H9 (cell line): ENCODE results near the gene TBC1D24. TPM values are rescaled to one million over a fixed set of nuclear protein-coding genes. Genes with fewer than 3 reads are reported as not detected.

Source experiments
- DNase-seq: peaks from one replicate; pipeline ENCODE4 v3.0.0-alpha.2; 2017
- H2AFZ ChIP-seq: one replicate; pipeline ENCODE4 v1.6.1; 2013; ENCODE audit warnings: mild to moderate bottlenecking, low read length, control low read depth, moderate library complexity
- H2AK5ac ChIP-seq: 2 replicates; pipeline ENCODE4 v1.6.1; 2013; ENCODE audit warnings: low read length, control low read depth, mixed read lengths; ENCODE audit not compliant: insufficient read length
- H2BK120ac ChIP-seq: one replicate; pipeline ENCODE4 v1.6.1; 2013; ENCODE audit warnings: low read depth, mild to moderate bottlenecking, low read length, control low read depth, inconsistent platforms; ENCODE audit not compliant: poor library complexity, severe bottlenecking
- H2BK12ac ChIP-seq: 2 replicates; pipeline ENCODE4 v1.6.1; 2013; ENCODE audit warnings: low read length, control low read depth, mixed read lengths, low read depth; ENCODE audit not compliant: insufficient read length
- H2BK15ac ChIP-seq: 2 replicates; pipeline ENCODE4 v1.6.1; 2013; ENCODE audit warnings: low read depth, low read length, control low read depth
- H2BK20ac ChIP-seq: one replicate; pipeline ENCODE4 v1.6.1; 2013; ENCODE audit warnings: low read depth, mild to moderate bottlenecking, low read length, control low read depth, inconsistent platforms; ENCODE audit not compliant: poor library complexity, severe bottlenecking
- H2BK5ac ChIP-seq: 2 replicates; pipeline ENCODE4 v1.6.1; 2013; ENCODE audit warnings: low read length, control low read depth, mixed read lengths; ENCODE audit not compliant: insufficient read length
- H3K14ac ChIP-seq: 2 replicates; pipeline ENCODE4 v1.6.1; 2013; ENCODE audit warnings: low read length, control low read depth; ENCODE audit not compliant: insufficient read depth
- H3K18ac ChIP-seq: 2 replicates; pipeline ENCODE4 v1.6.1; 2013; ENCODE audit warnings: low read depth, mild to moderate bottlenecking, mixed read lengths, low read length, control low read depth; ENCODE audit not compliant: insufficient read length
- H3K23ac ChIP-seq: 2 replicates; pipeline ENCODE4 v1.6.1; 2013; ENCODE audit warnings: low read length, control low read depth, mixed read lengths, low read depth; ENCODE audit not compliant: insufficient read length
- H3K23me2 ChIP-seq: 2 replicates; pipeline ENCODE4 v1.6.1; 2013; ENCODE audit warnings: low read depth, mild to moderate bottlenecking, mixed read lengths, low read length, control low read depth; ENCODE audit not compliant: insufficient read length, poor library complexity, severe bottlenecking
- H3K27ac ChIP-seq: 2 replicates; pipeline ENCODE4 v1.5.1; 2013; ENCODE audit warnings: low read length, control low read depth, mixed read lengths, low read depth; ENCODE audit not compliant: insufficient read length
- H3K27me3 ChIP-seq: 2 replicates; pipeline ENCODE4 v1.6.1; 2013; ENCODE audit warnings: low read length, control low read depth, inconsistent platforms; ENCODE audit not compliant: insufficient read depth
- H3K4ac ChIP-seq: 2 replicates; pipeline ENCODE4 v1.6.1; 2013; ENCODE audit warnings: low read depth, mild to moderate bottlenecking, control low read depth, inconsistent platforms, low read length, moderate library complexity
- H3K4me1 ChIP-seq: 2 replicates; pipeline ENCODE4 v1.6.1; 2013; ENCODE audit warnings: low read length, control low read depth, inconsistent platforms; ENCODE audit not compliant: insufficient read depth
- H3K4me2 ChIP-seq: 2 replicates; pipeline ENCODE4 v1.6.1; 2013; ENCODE audit warnings: low read length, control low read depth, mixed read lengths; ENCODE audit not compliant: insufficient read length, insufficient read depth
- H3K56ac ChIP-seq: 2 replicates; pipeline ENCODE4 v1.6.1; 2013; ENCODE audit warnings: low read depth, mild to moderate bottlenecking, mixed read lengths, low read length, control low read depth; ENCODE audit not compliant: insufficient read length
- H3K79me1 ChIP-seq: 2 replicates; pipeline ENCODE4 v1.6.1; 2013; ENCODE audit warnings: low read depth, mild to moderate bottlenecking, moderate library complexity, low read length, control low read depth, inconsistent platforms; ENCODE audit not compliant: insufficient read depth, poor library complexity, severe bottlenecking
- H3K79me2 ChIP-seq: 2 replicates; pipeline ENCODE4 v1.6.1; 2013; ENCODE audit warnings: low read length, control low read depth, inconsistent platforms; ENCODE audit not compliant: insufficient read depth
- H3K9ac ChIP-seq: 2 replicates; pipeline ENCODE4 v1.6.1; 2013; ENCODE audit warnings: low read length, control low read depth, mixed read lengths; ENCODE audit not compliant: insufficient read length; ENCODE audit errors: extremely low read depth
- H3K9me3 ChIP-seq: one replicate; pipeline ENCODE4 v1.6.1; 2013; ENCODE audit warnings: low read depth, low read length, inconsistent platforms; ENCODE audit not compliant: control insufficient read depth
- H3T11ph ChIP-seq: one replicate; pipeline ENCODE4 v1.6.1; 2013; ENCODE audit warnings: mild to moderate bottlenecking, low read length, control low read depth, inconsistent platforms
- H4K20me1 ChIP-seq: one replicate; pipeline ENCODE4 v1.6.1; 2013; ENCODE audit not compliant: control insufficient read depth, insufficient read length, insufficient read depth
- H4K5ac ChIP-seq: 2 replicates; pipeline ENCODE4 v1.6.1; 2013; ENCODE audit warnings: low read depth, mild to moderate bottlenecking, mixed read lengths, low read length, control low read depth; ENCODE audit not compliant: insufficient read length
- H4K8ac ChIP-seq: replicated peaks from 2 replicates; pipeline ENCODE4 v1.6.1; 2013; ENCODE audit warnings: low read length, control low read depth, mixed read lengths, low read depth; ENCODE audit not compliant: insufficient read length
- H4K91ac ChIP-seq: 2 replicates; pipeline ENCODE4 v1.6.1; 2013; ENCODE audit warnings: low read depth, mild to moderate bottlenecking, moderate library complexity, mixed read lengths, low read length, control low read depth; ENCODE audit not compliant: insufficient read length
- H3K27ac Mint-ChIP-seq, 3 experiments: 2 replicates in 2 of 3; 3 replicates in 1 of 3; pipeline ENCODE4 v1.8.0; 2020 to 2021; ENCODE audit warnings: mixed read lengths in 3 of 3, mild to moderate bottlenecking in 1 of 3, moderate library complexity in 1 of 3
- H3K27me3 Mint-ChIP-seq: 2 replicates; pipeline ENCODE4 v1.8.0; 2021; ENCODE audit warnings: low read depth, mild to moderate bottlenecking, moderate library complexity, mixed read lengths
- H3K36me3 Mint-ChIP-seq, 3 experiments: 2 replicates in 2 of 3; 3 replicates in 1 of 3; pipeline ENCODE4 v1.8.0; 2020 to 2021; ENCODE audit warnings: low read depth in 3 of 3, mixed read lengths in 3 of 3; ENCODE audit not compliant: insufficient read depth in 1 of 3
- H3K4me1 Mint-ChIP-seq, 2 experiments: 2 replicates each; pipeline ENCODE4 v1.8.0; 2020; ENCODE audit warnings: mixed read lengths in 2 of 2
- H3K4me3 Mint-ChIP-seq, 2 experiments: 2 replicates in 1 of 2; 3 replicates in 1 of 2; pipeline ENCODE4 v1.8.0; 2020 to 2021; ENCODE audit warnings: mild to moderate bottlenecking in 2 of 2, mixed read lengths in 2 of 2, moderate library complexity in 1 of 2
- H3K9me3 Mint-ChIP-seq, 2 experiments: 2 replicates in 1 of 2; 3 replicates in 1 of 2; pipeline ENCODE4 v1.8.0; 2020; ENCODE audit warnings: mild to moderate bottlenecking in 2 of 2, mixed read lengths in 2 of 2, moderate library complexity in 1 of 2
- WGBS: extraction: QIAGEN DNeasy Blood & Tissue Kit; methylation state at CpG from one replicate; pipeline ENCODE4 v1.1.7; 2013; ENCODE audit warnings: missing lambda C conversion rate, low lambda C conversion rate, mixed read lengths; ENCODE audit not compliant: insufficient read length; ENCODE audit errors: extremely low coverage; 5-methylcytosine and 5-hydroxymethylcytosine counted together
- total RNA-seq: library from RNA; stranded (reverse); gene quantifications from 2 replicates; pipeline ENCODE4 v1.2.1, GENCODE V29; 2021
- TF ChIP-seq, protein P1 (sequence below): fragments of 200-600 bp; sonication (generic); conservative IDR thresholded peaks from 3 replicates; pipeline ENCODE4 v1.8.0; 2021; ENCODE audit warnings: antibody characterized with exemption, mild to moderate bottlenecking

Gene TBC1D24
- total RNA-seq, 1 experiment from 2014 or later: 19.0 TPM

DNA sequence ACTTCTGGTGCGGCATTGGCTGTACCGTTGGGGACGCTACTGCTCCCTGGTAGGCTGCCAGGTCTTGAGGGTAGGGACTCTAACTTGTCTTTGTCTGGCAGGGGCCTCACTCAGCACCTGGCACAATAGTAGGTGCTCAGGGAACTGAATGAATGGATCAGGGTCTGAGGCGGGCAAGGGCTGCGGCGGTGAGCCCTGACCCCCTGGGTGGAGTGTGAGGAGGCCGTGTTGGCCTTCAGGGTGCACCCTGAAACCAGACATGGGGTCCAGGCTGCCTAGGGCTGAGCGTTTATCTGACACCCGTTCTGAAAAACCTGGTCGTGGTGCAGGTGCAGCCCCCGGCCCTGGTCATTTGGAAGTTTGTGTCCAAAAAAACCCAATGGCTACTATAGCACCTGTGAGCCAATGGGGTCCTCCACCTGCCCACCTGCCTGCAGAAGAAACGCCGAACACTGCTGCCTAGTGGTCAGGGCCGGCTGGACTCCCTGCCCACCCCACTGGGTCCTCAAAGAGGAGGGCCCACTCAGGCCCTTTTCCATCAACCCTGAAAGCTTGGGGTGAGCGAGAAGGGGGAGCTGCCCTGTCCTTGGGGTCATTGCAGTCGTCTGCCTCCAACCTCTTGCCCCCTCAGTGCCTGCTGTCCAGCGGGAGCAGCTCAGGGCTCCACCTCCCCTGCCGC, 33.9 kb downstream of the TBC1D24 start:
- TF ChIP-seq, protein P1, sequence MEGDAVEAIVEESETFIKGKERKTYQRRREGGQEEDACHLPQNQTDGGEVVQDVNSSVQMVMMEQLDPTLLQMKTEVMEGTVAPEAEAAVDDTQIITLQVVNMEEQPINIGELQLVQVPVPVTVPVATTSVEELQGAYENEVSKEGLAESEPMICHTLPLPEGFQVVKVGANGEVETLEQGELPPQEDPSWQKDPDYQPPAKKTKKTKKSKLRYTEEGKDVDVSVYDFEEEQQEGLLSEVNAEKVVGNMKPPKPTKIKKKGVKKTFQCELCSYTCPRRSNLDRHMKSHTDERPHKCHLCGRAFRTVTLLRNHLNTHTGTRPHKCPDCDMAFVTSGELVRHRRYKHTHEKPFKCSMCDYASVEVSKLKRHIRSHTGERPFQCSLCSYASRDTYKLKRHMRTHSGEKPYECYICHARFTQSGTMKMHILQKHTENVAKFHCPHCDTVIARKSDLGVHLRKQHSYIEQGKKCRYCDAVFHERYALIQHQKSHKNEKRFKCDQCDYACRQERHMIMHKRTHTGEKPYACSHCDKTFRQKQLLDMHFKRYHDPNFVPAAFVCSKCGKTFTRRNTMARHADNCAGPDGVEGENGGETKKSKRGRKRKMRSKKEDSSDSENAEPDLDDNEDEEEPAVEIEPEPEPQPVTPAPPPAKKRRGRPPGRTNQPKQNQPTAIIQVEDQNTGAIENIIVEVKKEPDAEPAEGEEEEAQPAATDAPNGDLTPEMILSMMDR: no peak; the same call in 2 of the 3 replicates
- no CpG with 5 or more reads among the region's 18 CpGs for WGBS
- no peaks in the 10 kb centered on the region; a peak in 1 of 5 replicates for H3K9me3 Mint-ChIP-seq

More for the DNA sequence above, 33.9 kb downstream of the TBC1D24 start:
- Mint-ChIP-seq H3K27ac (no peak overlapping the region), H3K4me3 (no peak overlapping the region; a peak in 1 of 5 replicates), H3K27me3 (peaks cover 5% of the 10 kb centered on the region), H3K4me1 (peaks cover 22 to 34% of the 10 kb centered on the region in 2 experiments), H3K36me3 (no peaks in the 10 kb centered on the region)
- H3K4ac ChIP-seq: no peak overlapping the region
- no peak overlapping the region for H2AFZ ChIP-seq
- H2AK5ac ChIP-seq: no peak overlapping the region
- no peak overlapping the region for H3K56ac ChIP-seq
- peaks cover 3% of the 10 kb centered on the region; the same call in 1 of the 2 replicates for H3K4me1 ChIP-seq
- H2BK120ac ChIP-seq: no peak overlapping the region
- H3K9me3 ChIP-seq: no peaks in the 10 kb centered on the region
- no peak overlapping the region for H2BK5ac ChIP-seq
- H2BK20ac ChIP-seq: no peak overlapping the region
- H3K23me2 ChIP-seq: peaks cover 5% of the 10 kb centered on the region
- H3K23ac ChIP-seq: no peak overlapping the region
- no peak overlapping the region for H3K18ac ChIP-seq
- no peak overlapping the region for H3T11ph ChIP-seq
- no peaks in the 10 kb centered on the region for H4K20me1 ChIP-seq
- no peak overlapping the region for H3K27ac ChIP-seq
- no peaks in the 10 kb centered on the region for H3K79me2 ChIP-seq
- no peak overlapping the region for H2BK12ac ChIP-seq
- no peak overlapping the region for H4K8ac ChIP-seq
- H2BK15ac ChIP-seq: no peak overlapping the region
- no peak overlapping the region for H3K14ac ChIP-seq
- H4K91ac ChIP-seq: no peak overlapping the region
- H3K27me3 ChIP-seq: no peaks in the 10 kb centered on the region
- H3K79me1 ChIP-seq: no peaks in the 10 kb centered on the region
- no peak for DNase-seq
- no peak overlapping the region for H3K9ac ChIP-seq
- no peak overlapping the region for H4K5ac ChIP-seq
- H3K4me2 ChIP-seq: no peak overlapping the region
